Loucy (cell line): ENCODE measurements around the gene ZNF286A.

Experiments
- CTCF ChIP-seq: fragments of 200-600 bp; sonication (generic); conservative IDR thresholded peaks from 2 replicates; pipeline ENCODE4 v1.5.1; 2014; ENCODE audit warnings: mild to moderate bottlenecking, antibody characterized with exemption, low read length
- EZH2phosphoT487 ChIP-seq: fragments of 200-600 bp; IDR thresholded peaks from 2 replicates; pipeline ENCODE4 v1.6.1; 2018; ENCODE audit warnings: antibody characterized with exemption, mild to moderate bottlenecking, moderate library complexity, borderline replicate concordance

GRCh38 chr17:15652960-15653359 lies 46.6 kb upstream of the ZNF286A start:
- TF ChIP-seq CTCF (no peak), EZH2phosphoT487 (no peak)
